ENCODE data around the gene TLR8.
A peak's percentile ranks its signal among the peaks of the same experiment; 100 is the strongest.

The TLR8 gene

GRCh38 chrX:12894074-12895030, 12.1 kb upstream of the TLR8 start:
- TF ChIP-seq CTCF (IDR thresholded peaks at IDR 0.05; ENCODE audit: borderline replicate concordance, insufficient read depth, low read depth, low read length) = peak; percentile 78
- no peak overlapping the region for H3K4me3 ChIP-seq (ENCODE audit: low read depth, low read length)

- H3K4me3 ChIP-seq (ENCODE audit: low read depth, low read length) = no peak overlapping the region
- no peak for TF ChIP-seq CTCF (IDR thresholded peaks at IDR 0.05; ENCODE audit: borderline replicate concordance, insufficient read depth, low read depth, low read length)
These were observed 10.6 kb upstream of the TLR8 start for GRCh38 chrX:12895866-12896265.

GRCh38 chrX:12896935-12897334, 9.5 kb upstream of the TLR8 start:
- H3K4me3 ChIP-seq (ENCODE audit: low read depth, low read length) = no peak overlapping the region
- no peak for TF ChIP-seq CTCF (IDR thresholded peaks at IDR 0.05; ENCODE audit: borderline replicate concordance, insufficient read depth, low read depth, low read length)

GRCh38 chrX:12898073-12898472, 8.3 kb upstream of the TLR8 start:
- TF ChIP-seq CTCF (IDR thresholded peaks at IDR 0.05; ENCODE audit: borderline replicate concordance, insufficient read depth, low read depth, low read length) = no peak
- H3K4me3 ChIP-seq (ENCODE audit: low read depth, low read length) = no peak overlapping the region

- H3K4me3 ChIP-seq (ENCODE audit: low read depth, low read length) = no peak overlapping the region
- no peak for TF ChIP-seq CTCF (IDR thresholded peaks at IDR 0.05; ENCODE audit: borderline replicate concordance, insufficient read depth, low read depth, low read length)
These were observed 6.9 kb upstream of the TLR8 start for GRCh38 chrX:12899506-12899905.

GRCh38 chrX:12901486-12901885, 4.9 kb upstream of the TLR8 start:
- H3K4me3 ChIP-seq (ENCODE audit: low read depth, low read length) = no peak overlapping the region
- peak; percentile 69; the same call in 1 of the 2 replicates for TF ChIP-seq CTCF (IDR thresholded peaks at IDR 0.05; ENCODE audit: borderline replicate concordance, insufficient read depth, low read depth, low read length)

GRCh38 chrX:12903646-12904045, 2.8 kb upstream of the TLR8 start:
- H3K4me3 ChIP-seq (ENCODE audit: low read depth, low read length) = no peak overlapping the region
- TF ChIP-seq CTCF (IDR thresholded peaks at IDR 0.05; ENCODE audit: borderline replicate concordance, insufficient read depth, low read depth, low read length) = no peak
